GM06990 (cell line): ENCODE data around the gene APOBEC4.
A peak's percentile ranks its signal among the peaks of the same experiment; 100 is the strongest.

Experiments
- DNase-seq: peaks from one replicate; pipeline ENCODE4 v3.0.0-alpha.2; 2011; ENCODE audit not compliant: insufficient read length; ENCODE audit errors: extremely low read depth
- H3K27me3 ChIP-seq: replicated peaks from 2 replicates; pipeline ENCODE4 v1.6.0; 2011; ENCODE audit warnings: low read length; ENCODE audit not compliant: control insufficient read depth, insufficient read depth
- H3K36me3 ChIP-seq: 2 replicates; pipeline ENCODE4 v1.5.1; 2011; ENCODE audit warnings: low read length; ENCODE audit not compliant: control insufficient read depth, insufficient read depth
- H3K4me3 ChIP-seq: replicated peaks from 2 replicates; pipeline ENCODE4 v1.5.1; 2011; ENCODE audit warnings: low read depth, mild to moderate bottlenecking, control low read depth, low read length
- CTCF ChIP-seq: IDR thresholded peaks from 2 replicates; pipeline ENCODE4 v1.5.1; 2011; ENCODE audit warnings: low read length, control low read depth, mild to moderate bottlenecking, inconsistent platforms; ENCODE audit not compliant: insufficient read depth, poor library complexity, severe bottlenecking

APOBEC4 gene

GRCh38 chr1:183636334-183636682 lies 16.8 kb downstream of the APOBEC4 start:
- no peaks in the 10 kb centered on the region for H3K27me3 ChIP-seq
- TF ChIP-seq CTCF: no peak
- no peak for DNase-seq
- peaks cover 1% of the 10 kb centered on the region; the same call in 1 of the 2 replicates for H3K36me3 ChIP-seq
- peak overlapping the region; percentile 79 for H3K4me3 ChIP-seq

GRCh38 chr1:183635606-183636333 lies 17.3 kb downstream of the APOBEC4 start, which contains the start of gene ARPC5:
Gene ARPC5 (minus strand): TSS chr1:183635783. CDS start chr1:183635659, 124 bp downstream.
- H3K36me3 ChIP-seq: peaks cover 3% of the 10 kb centered on the region
- peak within 1 kb of the TSS; percentile 83 for H3K4me3 ChIP-seq
- no peak for TF ChIP-seq CTCF
- no peaks in the 10 kb centered on the region for H3K27me3 ChIP-seq
- peak; percentile 99 for DNase-seq

GRCh38 chr1:183635099-183635605 lies 18.0 kb downstream of the APOBEC4 start:
- no peak for TF ChIP-seq CTCF
- no peak for DNase-seq
- Histone ChIP-seq H3K4me3 (peak overlapping the region; percentile 83), H3K36me3 (peaks cover 6% of the 10 kb centered on the region), H3K27me3 (no peaks in the 10 kb centered on the region)

GRCh38 chr1:183634429-183635065 lies 18.6 kb downstream of the APOBEC4 start:
- H3K27me3 ChIP-seq: no peaks in the 10 kb centered on the region
- H3K36me3 ChIP-seq: peaks cover 6% of the 10 kb centered on the region
- no peak for TF ChIP-seq CTCF
- H3K4me3 ChIP-seq: peak overlapping the region; percentile 83
- DNase-seq: no peak

GRCh38 chr1:183633676-183634343 lies 19.3 kb downstream of the APOBEC4 start:
- H3K36me3 ChIP-seq: peaks cover 7% of the 10 kb centered on the region
- peak; percentile 68 for DNase-seq
- no peaks in the 10 kb centered on the region for H3K27me3 ChIP-seq
- peak; percentile 45 for TF ChIP-seq CTCF
- H3K4me3 ChIP-seq: peak overlapping the region; percentile 83
